K562 (cell line): ENCODE measurements around the gene DGKZ. TPM values are rescaled to one million over a fixed set of nuclear protein-coding genes. Genes with fewer than 3 reads are reported as not detected.

Experiments
- ATAC-seq: fragments of 200-7000 bp; cut with Tn5 transposase; 3 replicates; pipeline ENCODE4 v1.9.1; 2020; ENCODE audit warnings: moderate library complexity
- BruUV-seq: library from RNA; stranded (reverse); fragments of 400-500 nt; replicated peaks from 2 replicates; lab custom pipeline; 2021; lab: Mats Ljungman, UMichigan
- CTCF ChIA-PET: fragments of 300-600 bp; formaldehyde crosslinking; extraction: SDS; loops from one replicate; lab custom pipeline; 2021; ENCODE audit warnings: low intra/inter-chr PET ratio; lab: Yijun Ruan, JAX
- POLR2A ChIA-PET: fragments of 300-600, 350-650 bp; sonication (Branson Sonifier 250); formaldehyde crosslinking; extraction: SDS; loops from one replicate; lab custom pipeline; 2021; ENCODE audit warnings: antibody characterized with exemption, inconsistent platforms; lab: Yijun Ruan, JAX
- DNase-seq, 4 experiments: peaks; one replicate each; pipeline versions ENCODE4 v3.0.0 to v3.0.0-alpha.2; 2011 to 2018; ENCODE audit warnings: low spot score in 3 of 4, mixed read lengths in 3 of 4; ENCODE audit errors: extremely low read depth in 1 of 4
- FAIRE-seq: peaks from 2 replicates; lab custom pipeline; 2011; peaks lifted over from hg19 to GRCh38; lab: Jason Lieb, UNC
- H2AFZ ChIP-seq: 2 replicates; pipeline ENCODE4 v1.6.0; 2011; ENCODE audit warnings: low read depth, low read length, control low read depth, inconsistent platforms
- H3K27ac ChIP-seq: fragments of 200-600 bp; 3 replicates; pipeline ENCODE4 v1.8.0; 2011; ENCODE audit warnings: low read depth, mild to moderate bottlenecking, control low read depth, inconsistent platforms, low read length, moderate library complexity, mixed read lengths; ENCODE audit errors: extremely low read depth
- H3K27me3 ChIP-seq, 2 experiments: fragments of 300-600 bp in 1 of 2; 2 replicates in 1 of 2; 3 replicates in 1 of 2; pipeline versions ENCODE4 v1.6.0 to v1.8.0; 2011; ENCODE audit warnings: inconsistent platforms in 2 of 2, low read length in 2 of 2, mild to moderate bottlenecking in 1 of 2, mixed read lengths in 1 of 2, moderate library complexity in 1 of 2; ENCODE audit not compliant: control insufficient read depth in 2 of 2, insufficient read depth in 2 of 2
- H3K36me3 ChIP-seq: fragments of 300-600 bp; 3 replicates; pipeline ENCODE4 v1.8.0; 2011; ENCODE audit warnings: mild to moderate bottlenecking, low read length, inconsistent platforms; ENCODE audit not compliant: control insufficient read depth, insufficient read depth
- H3K4me1 ChIP-seq, 2 experiments: fragments of 200-600 bp in 1 of 2; replicated peaks in 1 of 2; 2 replicates in 1 of 2; 3 replicates in 1 of 2; pipeline versions ENCODE4 v1.5.1 to v1.8.0; 2011; ENCODE audit warnings: inconsistent platforms in 2 of 2, low read length in 2 of 2, mild to moderate bottlenecking in 1 of 2, mixed read lengths in 1 of 2, moderate library complexity in 1 of 2; ENCODE audit not compliant: control insufficient read depth in 2 of 2, insufficient read depth in 2 of 2
- H3K4me2 ChIP-seq: 2 replicates; pipeline ENCODE4 v1.6.1; 2011; ENCODE audit warnings: low read length, control low read depth, inconsistent platforms, mixed read lengths; ENCODE audit not compliant: insufficient read depth
- H3K4me3 ChIP-seq: fragments of 200-600 bp; sonication (generic), shearing (Covaris generic); 2 replicates; pipeline ENCODE4 v1.5.1; 2016; ENCODE audit warnings: control low read depth, inconsistent platforms
- H3K79me2 ChIP-seq: fragments of 200-600 bp; 3 replicates; pipeline ENCODE4 v1.8.0; 2011; ENCODE audit warnings: low read length, inconsistent platforms; ENCODE audit not compliant: control insufficient read depth, insufficient read depth
- H3K9ac ChIP-seq, 2 experiments: 2 replicates each; pipeline versions ENCODE4 v1.6.0 to v1.6.1; 2011; ENCODE audit warnings: low read depth in 2 of 2, low read length in 2 of 2, control low read depth in 1 of 2, inconsistent platforms in 1 of 2, mild to moderate bottlenecking in 1 of 2, mixed read lengths in 1 of 2; ENCODE audit not compliant: insufficient read depth in 1 of 2
- H3K9me1 ChIP-seq: one replicate; pipeline ENCODE4 v1.6.0; 2011; ENCODE audit warnings: inconsistent platforms, mild to moderate bottlenecking, low read length, moderate library complexity; ENCODE audit not compliant: control insufficient read depth, insufficient read depth
- H3K9me3 ChIP-seq: replicated peaks from 2 replicates; pipeline ENCODE4 v1.5.1; 2011; ENCODE audit warnings: low read depth, low read length, inconsistent platforms; ENCODE audit not compliant: control insufficient read depth, insufficient read depth
- H4K20me1 ChIP-seq: replicated peaks from 2 replicates; pipeline ENCODE4 v1.6.1; 2011; ENCODE audit warnings: low read length, inconsistent platforms, mixed read lengths; ENCODE audit not compliant: control insufficient read depth, insufficient read depth
- COPS2 ChIP-seq: fragments of 450-650 bp; conservative IDR thresholded peaks from 2 replicates; pipeline ENCODE4 v1.6.1; 2016; ENCODE audit warnings: mild to moderate bottlenecking, moderate library complexity
- EHMT2 ChIP-seq: fragments of 450-650 bp; IDR thresholded peaks from 2 replicates; pipeline ENCODE4 v1.6.1; 2018; ENCODE audit warnings: antibody characterized with exemption
- FOSL1 ChIP-seq: fragments of 200-800 bp; sonication (Bioruptor generic); conservative IDR thresholded peaks from 2 replicates; pipeline ENCODE4 v1.6.1; 2016; ENCODE audit warnings: missing genetic modification characterization, missing compliant biosample characterization
- NFYB ChIP-seq: IDR thresholded peaks from 2 replicates; pipeline ENCODE4 v1.6.1; 2011; ENCODE audit warnings: mild to moderate bottlenecking, moderate library complexity; ENCODE audit not compliant: insufficient read length; ENCODE audit errors: extremely low read depth
- RBM22 ChIP-seq: fragments of 200-400 bp; formaldehyde crosslinking; IDR thresholded peaks from 2 replicates; pipeline ENCODE4 v1.6.1; 2018; ENCODE audit warnings: low read length, low read depth; ENCODE audit not compliant: poor library complexity, severe bottlenecking
- SIN3A ChIP-seq, 2 experiments: fragments of 150-350 bp in 1 of 2; IDR thresholded peaks; 2 replicates each; pipeline ENCODE4 v1.6.1; 2011 to 2016; ENCODE audit warnings: borderline replicate concordance in 2 of 2, low read depth in 2 of 2, low read length in 2 of 2, mild to moderate bottlenecking in 2 of 2, moderate library complexity in 2 of 2; ENCODE audit not compliant: control insufficient read depth in 1 of 2
- TBL1XR1 ChIP-seq, 2 experiments: IDR thresholded peaks; 2 replicates each; pipeline ENCODE4 v1.6.1; 2012; ENCODE audit warnings: improper control_type of control experiment in 2 of 2, low read length in 2 of 2, mild to moderate bottlenecking in 1 of 2
- TFAP4 ChIP-seq: sonication (generic); formaldehyde crosslinking; IDR thresholded peaks from 2 replicates; pipeline ENCODE4 v1.8.0; 2022; ENCODE audit warnings: missing genetic modification reagents, mild to moderate bottlenecking, moderate library complexity, borderline replicate concordance
- TGIF2 ChIP-seq: sonication (generic); formaldehyde crosslinking; IDR thresholded peaks from 2 replicates; pipeline ENCODE4 v1.8.1; 2022; ENCODE audit warnings: mild to moderate bottlenecking, missing genetic modification reagents, moderate library complexity
- ZBTB1 ChIP-seq: sonication (generic); formaldehyde crosslinking; IDR thresholded peaks from 2 replicates; pipeline ENCODE4 v1.8.1; 2023; ENCODE audit warnings: missing genetic modification reagents, low read depth, mild to moderate bottlenecking, borderline replicate concordance
- ZNF197 ChIP-seq: fragments of 200-800 bp; sonication (Bioruptor generic); IDR thresholded peaks from 2 replicates; pipeline ENCODE4 v1.6.1; 2016; ENCODE audit warnings: low read depth, missing genetic modification characterization, missing compliant biosample characterization
- ZNF217 ChIP-seq: sonication (generic); formaldehyde crosslinking; IDR thresholded peaks from 2 replicates; pipeline ENCODE4 v1.8.0; 2022; ENCODE audit warnings: mild to moderate bottlenecking, missing genetic modification reagents
- WGBS: fragments of 100-300 bp; shearing (Covaris generic); methylation state at CpG from one replicate; pipeline ENCODE4 v1.1.6; 2016; ENCODE audit warnings: low coverage, mixed read lengths; ENCODE audit not compliant: insufficient coverage; ENCODE audit errors: missing lambda C conversion rate; 5-methylcytosine and 5-hydroxymethylcytosine counted together
- in situ Hi-C: fragments of 300-500 bp; cut with MboI; formaldehyde crosslinking; loops from 4 replicates; pipeline ENCODE4 v1.15.0; 2018; ENCODE audit warnings: inconsistent platforms, mixed read lengths
- intact Hi-C: fragments of 100-400 bp; cut with micrococcal nuclease; formaldehyde crosslinking; loops from 2 replicates; pipeline ENCODE4 v1.14.2; 2022
- polyA plus RNA-seq, 8 experiments: library from polyadenylated mRNA; depleted of rRNA in 4 of 8; stranded (reverse) in 5 of 8; unstranded in 3 of 8; fragments of >200 nt; fragmentation: Nextera tagmentation in 2 of 8; fragmentation: Illumina TruSeq in 1 of 8; extraction: Ambion mirVana in 2 of 8; extraction: Trizol in 1 of 8; gene quantifications; 2 replicates each; pipeline versions ENCODE4 v1.2.1 to v1.2.3, GENCODE V29; 2011 to 2014; ENCODE audit warnings: inconsistent platforms in 1 of 8, missing spikeins in 1 of 8
- total RNA-seq, 7 experiments: library from RNA; depleted of rRNA in 6 of 7; stranded (reverse); fragments of >200 nt in 6 of 7; fragmentation: Illumina TruSeq in 2 of 7; extraction: Trizol in 2 of 7; gene quantifications; 2 replicates each; pipeline versions ENCODE4 v1.2.1 to v1.2.3, GENCODE V29; 2011 to 2021; ENCODE audit warnings: low replicate concordance in 1 of 7
- TF ChIP-seq, protein P1 (sequence below): fragments of 250-450 bp; sonication (Bioruptor Pico); IDR thresholded peaks from 2 replicates; pipeline ENCODE4 v1.5.0; 2021; ENCODE audit warnings: mild to moderate bottlenecking, moderate library complexity
- TF ChIP-seq, protein P2 (sequence below): fragments of 450-650 bp; formaldehyde crosslinking; IDR thresholded peaks from 2 replicates; pipeline ENCODE4 v1.4.0; 2020; ENCODE audit warnings: mild to moderate bottlenecking, mixed read lengths

DGKZ gene
- total and polyA plus RNA-seq, 9 of the 15 experiments (the other 6 are each of a cell fraction or from before 2014, with no cell fraction given): 0.51 to 100 (median 44.2) TPM

GRCh38 chr11:46308631-46309419 lies 38.4 kb upstream of the DGKZ start:
- no peaks in the 10 kb centered on the region for H3K9me1 ChIP-seq
- FAIRE-seq (peak; percentile 87), ATAC-seq (peak; percentile 92), DNase-seq (peak; percentile 83 to 88 (median 84))
- ChIA-PET POLR2A (interaction anchor here (0.7 to 2.5 kb wide), 4 partner anchors 21 to 66 kb away, joined by 3 to 12 read pairs (median 3); no protein-coding TSS in a partner anchor), CTCF (interaction anchor here (0.5 to 2.6 kb wide), 5 partner anchors 21 to 72 kb away, joined by 3 to 20 read pairs (median 8); no protein-coding TSS in a partner anchor)
- WGBS: 26% methylated on average over 12 of the region's 12 CpGs
- peaks cover 17 to 45% of the 10 kb centered on the region in 2 experiments for H3K4me1 ChIP-seq
- H2AFZ ChIP-seq: no peak overlapping the region; the same call in 1 of the 2 replicates
- peak overlapping the region; percentile 15; the same call in 1 of the 2 replicates for H3K4me2 ChIP-seq
- H4K20me1 ChIP-seq: no peaks in the 10 kb centered on the region
- no peaks in the 10 kb centered on the region for H3K9me3 ChIP-seq
- intact Hi-C loops: loop anchor here (1.0 kb wide), 1 partner anchor 62 kb away; no protein-coding TSS in a partner anchor
- H3K79me2 ChIP-seq: no peaks in the 10 kb centered on the region
- in situ Hi-C loops: no loop called here
- H3K27me3 ChIP-seq: no peaks in the 10 kb centered on the region
- H3K9ac ChIP-seq: peak overlapping the region in 1 of 2 experiments; percentile 66; a peak in 1 of 4 replicates
- peaks cover 24% of the 10 kb centered on the region; the same call in 2 of the 3 replicates for H3K36me3 ChIP-seq
- no TSS peak for BruUV-seq
- peak overlapping the region; percentile 75; the same call in 2 of the 3 replicates for H3K27ac ChIP-seq
- no peak overlapping the region for H3K4me3 ChIP-seq
- TF ChIP-seq ZNF217 (CRISPR knock-in tag) (no peak), ZNF197 (CRISPR knock-in tag) (no peak), COPS2 (no peak), NFYB (no peak), TGIF2 (CRISPR knock-in tag) (no peak), TFAP4 (peak; percentile 34; the same call in 1 of the 2 replicates), ZBTB1 (CRISPR knock-in tag) (no peak), SIN3A (IDR thresholded peaks at IDR 0.05; ENCODE audit: borderline replicate concordance in 2 of 2, control insufficient read depth in 1 of 2, low read depth in 2 of 2, low read length in 2 of 2) (peak in 1 of 2 experiments; percentile 46; a peak in 1 of 4 replicates), EHMT2 (no peak), RBM22 (no peak), FOSL1 (no peak), TBL1XR1 (IDR thresholded peaks at IDR 0.05; ENCODE audit: low read length in 2 of 2) (no peak)
- TF ChIP-seq, protein P1, sequence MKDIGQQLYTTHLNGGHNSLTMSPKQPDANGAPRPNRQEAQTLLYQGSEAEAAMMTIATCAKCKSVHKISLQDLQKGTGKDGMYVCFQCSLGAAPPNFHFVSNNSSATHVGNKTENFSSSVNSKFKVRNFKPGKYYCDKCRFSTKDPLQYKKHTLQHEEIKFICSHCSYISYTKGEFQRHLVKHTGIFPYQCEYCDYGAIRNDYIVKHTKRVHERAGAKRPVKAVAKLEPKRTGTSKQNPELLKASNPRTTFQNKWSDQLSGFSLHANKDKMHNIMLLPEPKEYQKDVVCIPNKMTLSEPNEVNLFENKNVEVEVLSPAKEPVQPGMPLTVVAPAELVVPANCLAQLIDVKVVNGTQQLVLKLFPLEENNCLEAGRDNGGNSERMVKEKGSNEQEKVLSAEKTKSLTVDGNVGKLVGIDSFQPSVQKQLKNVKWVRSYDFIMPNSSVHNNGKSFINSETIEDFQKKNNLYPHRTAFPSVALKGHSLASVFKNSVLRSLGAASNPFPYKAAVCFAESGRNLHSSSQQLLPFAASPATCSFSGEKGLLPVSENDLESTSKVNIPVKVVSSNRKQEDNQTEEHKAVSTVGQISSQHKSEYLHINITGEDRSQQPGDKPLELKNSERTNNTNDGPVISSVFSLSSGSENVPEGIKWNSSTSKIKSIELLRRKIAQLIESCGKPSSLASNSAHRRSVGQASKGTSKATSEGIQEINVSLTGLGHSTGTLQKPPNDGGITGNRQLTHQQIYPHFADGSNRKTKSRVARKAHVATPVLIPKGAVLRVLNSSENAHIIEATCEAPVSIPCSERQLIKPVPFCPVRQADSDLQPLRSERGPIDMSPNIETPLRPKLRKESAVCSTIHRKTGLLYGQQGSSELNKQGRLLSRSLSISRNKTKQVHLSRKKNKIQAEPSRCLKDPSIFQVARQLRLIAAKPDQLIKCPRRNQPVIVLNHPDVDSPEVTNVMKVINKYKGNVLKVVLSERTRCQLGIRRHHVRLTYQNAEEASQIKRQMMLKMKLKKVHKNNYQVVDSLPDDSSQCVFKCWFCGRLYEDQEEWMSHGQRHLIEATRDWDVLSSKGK: no peak
- TF ChIP-seq, protein P2, sequence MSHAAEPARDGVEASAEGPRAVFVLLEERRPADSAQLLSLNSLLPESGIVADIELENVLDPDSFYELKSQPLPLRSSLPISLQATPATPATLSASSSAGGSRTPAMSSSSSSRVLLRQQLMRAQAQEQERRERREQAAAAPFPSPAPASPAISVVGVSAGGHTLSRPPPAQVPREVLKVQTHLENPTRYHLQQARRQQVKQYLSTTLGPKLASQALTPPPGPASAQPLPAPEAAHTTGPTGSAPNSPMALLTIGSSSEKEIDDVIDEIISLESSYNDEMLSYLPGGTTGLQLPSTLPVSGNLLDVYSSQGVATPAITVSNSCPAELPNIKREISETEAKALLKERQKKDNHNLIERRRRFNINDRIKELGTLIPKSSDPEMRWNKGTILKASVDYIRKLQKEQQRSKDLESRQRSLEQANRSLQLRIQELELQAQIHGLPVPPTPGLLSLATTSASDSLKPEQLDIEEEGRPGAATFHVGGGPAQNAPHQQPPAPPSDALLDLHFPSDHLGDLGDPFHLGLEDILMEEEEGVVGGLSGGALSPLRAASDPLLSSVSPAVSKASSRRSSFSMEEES (CRISPR knock-in tag): no peak
